Glomerular visceral epithelial cell (primary cell): Measurements from ENCODE around the gene ERV3-1.
"Not testable (repeated sequence)": the region's sequence is repeated elsewhere in the genome, so short reads cannot be mapped to it uniquely, and the experiment has no call there.

Source experiments
- DNase-seq: peaks from one replicate; pipeline ENCODE4 v3.0.0-alpha.2; 2016; ENCODE audit errors: extremely low spot score

ERV3-1 gene

DNA sequence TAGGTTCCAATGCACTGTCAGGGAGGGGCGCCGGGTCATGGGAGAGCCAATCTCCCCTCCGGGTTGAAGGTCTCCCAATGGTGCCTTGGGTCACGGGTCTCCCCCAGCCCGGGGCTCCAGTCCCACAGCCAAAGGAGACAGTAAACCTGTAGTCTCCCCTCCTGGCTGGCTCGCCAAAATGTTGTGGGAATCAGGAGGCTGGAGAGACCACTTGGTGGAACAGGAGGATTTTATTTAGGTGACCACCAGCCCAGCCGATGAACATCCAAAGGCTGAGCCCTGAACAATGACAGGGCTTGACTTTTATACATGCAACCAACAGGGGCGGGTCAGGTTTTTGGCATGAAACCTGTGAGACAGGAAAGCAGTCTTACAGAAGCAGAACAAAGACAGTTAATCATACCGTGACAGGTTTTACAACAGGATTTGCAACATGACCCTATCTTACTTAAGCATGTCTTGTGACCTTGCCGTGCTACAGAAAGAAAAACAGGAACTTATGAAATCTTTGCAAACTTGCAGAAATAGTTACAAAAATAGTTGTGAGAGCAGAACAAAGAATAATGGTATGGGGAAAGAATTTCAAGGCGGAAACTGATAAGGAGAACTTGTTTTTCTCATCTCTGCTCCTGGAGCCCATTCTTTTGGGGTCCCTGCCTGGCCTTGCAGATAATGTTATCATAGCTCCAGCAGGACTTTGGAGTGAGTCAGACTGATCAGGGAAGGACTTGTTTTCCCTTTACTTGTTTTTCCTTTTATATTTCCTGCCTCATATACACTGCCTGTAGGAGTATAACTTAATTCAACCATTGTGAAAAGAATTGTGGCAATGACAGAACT, 7.1 kb downstream of the ERV3-1 start:
- DNase-seq, result no peak

DNA sequence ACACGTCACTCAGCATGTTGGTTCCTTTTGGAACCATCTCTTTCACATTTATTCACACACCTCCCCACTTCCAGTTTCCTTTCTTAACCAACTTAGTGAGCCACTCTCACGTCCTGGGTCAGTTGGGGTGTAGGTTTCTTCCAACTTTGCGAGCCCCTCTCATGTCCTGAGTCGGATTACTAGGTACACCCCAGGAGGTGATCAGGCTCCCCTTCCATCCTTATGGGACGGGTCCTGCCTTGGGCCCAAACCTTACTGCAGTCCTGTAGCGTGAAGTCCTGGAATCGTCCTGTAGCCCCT, 7.7 kb downstream of the ERV3-1 start:
- no peak for DNase-seq

DNA sequence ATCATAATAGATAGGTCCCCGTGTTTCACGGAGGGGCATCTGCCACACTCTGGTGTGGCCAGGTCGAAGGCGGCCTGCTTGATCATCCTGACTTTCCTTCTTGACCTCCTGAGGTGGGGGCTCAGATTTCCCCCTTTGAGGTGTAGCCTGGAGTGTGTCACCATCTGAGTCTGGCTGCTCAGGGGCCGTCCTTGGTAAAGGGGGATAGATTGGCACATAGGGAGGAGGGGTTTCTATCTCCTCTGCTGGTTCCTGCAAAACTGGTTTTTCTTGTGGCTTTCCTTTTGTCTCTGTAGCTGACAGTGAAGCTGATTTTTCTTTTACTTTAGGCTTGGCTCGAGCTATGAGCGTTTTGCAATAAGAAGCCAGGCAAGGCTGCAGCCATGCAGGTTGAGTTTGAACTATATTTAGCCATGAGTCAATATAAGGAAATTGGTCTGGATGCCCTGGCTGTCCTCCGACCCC, 8.5 kb downstream of the ERV3-1 start:
- peak; percentile 27 for DNase-seq

DNA sequence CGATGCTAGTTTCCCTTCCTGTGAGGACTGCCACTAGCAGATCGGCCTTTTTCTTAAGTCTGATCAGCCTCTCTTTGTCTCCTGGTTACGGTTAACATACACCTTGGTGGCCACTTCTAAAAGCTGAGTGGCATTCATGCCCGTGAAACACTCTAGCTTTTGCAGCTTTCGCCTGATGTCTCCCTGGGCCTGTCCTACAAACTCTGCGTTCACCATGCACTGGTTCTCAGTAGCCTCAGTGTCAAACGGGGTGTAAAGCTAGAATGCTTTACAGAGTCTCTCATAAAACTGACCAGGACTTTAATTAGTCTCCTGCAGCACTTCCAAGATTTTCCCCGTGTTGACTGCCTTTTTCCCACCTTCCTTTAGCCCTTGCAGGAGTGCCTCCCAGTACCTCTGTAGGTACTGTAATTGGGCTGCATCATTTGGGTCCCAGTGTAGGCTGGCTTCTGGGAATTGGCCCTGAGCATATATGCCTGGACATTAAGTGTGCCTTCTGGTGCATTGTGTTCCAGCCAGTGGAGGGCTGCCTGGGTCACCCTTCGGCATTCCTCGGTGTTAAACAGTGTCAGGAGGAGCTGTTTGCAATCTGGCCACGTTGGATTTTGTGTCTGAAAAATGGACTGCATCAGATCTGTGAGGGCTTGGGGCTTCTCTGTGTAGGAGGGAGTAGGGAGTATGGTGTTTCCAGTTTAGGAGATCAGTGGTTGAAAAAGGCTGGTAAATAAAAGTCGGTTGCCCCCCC, 9.2 kb downstream of the ERV3-1 start:
- no peak for DNase-seq

DNA sequence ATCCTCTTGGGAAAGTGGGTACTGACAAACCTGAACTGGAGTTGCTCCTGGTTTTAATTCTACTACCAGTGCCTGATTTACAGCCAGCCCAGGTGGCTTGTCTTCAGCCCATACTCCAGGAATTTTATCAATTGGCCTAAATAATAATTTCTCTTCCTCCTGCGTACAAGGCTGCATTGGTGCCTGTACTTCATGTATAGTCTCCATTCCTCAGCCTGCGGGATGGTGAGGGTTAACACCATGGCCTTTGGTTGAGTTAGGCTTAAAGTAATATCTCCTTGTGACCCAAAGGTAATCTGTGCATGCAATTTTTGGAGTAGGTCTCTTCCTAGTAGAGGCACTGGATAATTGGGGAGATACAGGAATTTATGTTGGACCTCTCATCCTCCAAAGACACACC, 10.2 kb downstream of the ERV3-1 start:
- DNase-seq, result no peak

DNA sequence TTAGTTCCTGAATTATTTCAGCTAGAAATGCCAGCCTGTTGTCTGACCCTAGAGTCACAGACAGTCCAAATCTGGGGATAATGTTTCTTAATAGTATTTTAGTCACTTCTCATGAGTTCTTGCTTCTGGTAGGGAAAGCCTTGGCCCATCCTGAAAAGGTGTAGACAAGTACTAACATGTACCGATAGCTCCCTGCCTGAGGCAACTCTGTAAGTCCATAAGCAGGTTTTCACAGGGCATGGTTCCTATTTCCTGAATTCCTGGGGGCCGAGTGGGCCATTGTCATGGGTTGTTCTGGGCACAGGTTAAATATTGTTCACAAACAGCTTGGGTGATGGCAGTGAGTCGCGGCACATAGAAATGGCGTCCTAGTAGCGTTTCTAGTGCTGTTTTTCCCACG, 12.6 kb downstream of the ERV3-1 start:
- DNase-seq, result no peak

DNA sequence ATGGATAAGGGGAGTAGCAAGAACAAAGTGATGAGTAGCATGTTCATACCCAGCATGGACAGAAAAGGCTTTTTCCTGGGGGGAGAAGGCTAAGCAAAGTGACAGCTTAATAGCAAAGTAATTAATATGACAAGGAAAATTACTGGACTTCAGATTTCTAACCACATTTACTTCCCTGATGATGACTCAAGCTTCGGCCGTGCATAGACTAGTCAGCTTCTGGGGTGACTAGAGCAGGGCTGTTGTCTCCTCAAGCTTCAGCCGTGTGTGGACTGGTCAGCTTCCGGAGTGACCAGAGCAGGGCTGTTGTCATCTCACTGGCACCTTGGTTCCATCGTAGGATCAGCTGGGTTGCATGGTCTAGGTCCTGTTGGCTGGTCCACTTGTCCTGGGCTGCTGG, 13.5 kb downstream of the ERV3-1 start:
- no peak for DNase-seq

DNA sequence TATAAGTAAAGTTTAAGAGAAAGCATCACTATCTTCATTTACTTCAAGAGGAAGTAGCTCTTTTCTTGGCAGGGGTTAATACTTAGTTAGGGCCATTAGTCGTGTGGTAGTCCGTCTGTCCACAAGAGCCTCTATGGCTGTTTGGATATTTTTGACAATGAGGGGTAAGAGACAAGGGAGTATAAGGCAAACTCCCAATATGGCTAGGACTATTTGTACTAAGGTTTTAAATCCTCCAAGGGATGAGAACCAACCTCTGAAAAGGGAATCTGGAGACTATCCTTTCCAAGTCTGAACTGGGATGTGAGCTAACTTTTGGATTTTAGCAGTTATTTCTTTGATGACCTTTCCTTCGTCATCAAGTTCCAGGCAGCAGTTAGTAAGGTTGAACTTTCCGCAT, 15.6 kb downstream of the ERV3-1 start, which contains the start of gene ZNF117:
TSS of gene ZNF117 (minus strand) at position 101 of the 400 bp plus-strand sequence.
- no peak for DNase-seq

DNA sequence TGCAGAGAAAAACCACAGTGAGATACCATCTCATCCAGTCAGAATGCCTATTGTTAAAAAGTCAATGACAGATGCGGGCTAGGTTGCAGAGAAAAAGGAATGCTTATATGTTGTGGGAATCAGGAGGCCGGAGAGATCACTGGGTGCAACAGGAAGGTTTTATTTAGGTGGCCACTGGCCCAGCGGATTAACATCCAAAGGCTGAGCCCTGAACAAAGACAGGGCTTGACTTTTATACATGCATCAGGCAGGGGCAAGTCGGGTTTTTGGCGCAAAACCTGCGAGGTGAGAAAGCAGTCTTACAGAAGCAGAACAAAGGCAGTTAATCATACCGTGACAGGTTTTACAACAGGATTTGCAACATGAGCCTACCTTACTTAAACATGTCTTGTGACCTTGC, 16.3 kb downstream of the ERV3-1 start:
- DNase-seq, result no peak

DNA sequence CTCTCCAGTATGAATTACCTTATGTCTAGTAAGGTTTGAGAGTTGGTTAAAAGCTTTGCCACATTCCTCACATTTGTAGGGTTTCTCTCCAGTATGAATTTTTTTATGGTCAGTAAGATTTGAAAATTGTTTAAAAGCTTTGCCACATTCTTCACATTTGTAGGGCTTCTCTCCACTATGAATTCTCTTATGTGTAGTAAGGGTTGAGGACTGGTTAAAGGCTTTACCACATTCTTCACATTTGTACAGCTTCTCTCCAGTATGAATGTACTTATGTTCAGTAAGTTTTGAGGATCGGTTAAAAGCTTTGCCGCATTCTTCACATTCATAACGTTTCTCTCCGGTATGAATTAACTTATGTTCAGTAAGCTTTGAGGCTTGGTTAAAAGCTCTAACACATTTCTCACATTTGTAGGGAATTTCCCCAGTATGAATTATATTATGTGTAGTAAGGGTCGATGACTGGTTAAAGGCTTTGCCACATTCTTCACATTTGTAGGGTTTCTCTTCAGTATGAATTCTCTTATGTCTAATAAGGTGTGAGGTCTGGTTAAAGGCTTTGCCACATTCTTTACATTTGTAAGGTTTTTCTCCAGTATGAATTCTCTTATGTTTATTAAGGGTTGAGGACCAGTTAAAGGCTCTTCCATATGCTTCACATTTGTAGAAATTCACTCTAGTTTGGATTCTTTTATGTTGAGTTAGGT, 27.8 kb downstream of the ERV3-1 start:
- no peak for DNase-seq

DNA sequence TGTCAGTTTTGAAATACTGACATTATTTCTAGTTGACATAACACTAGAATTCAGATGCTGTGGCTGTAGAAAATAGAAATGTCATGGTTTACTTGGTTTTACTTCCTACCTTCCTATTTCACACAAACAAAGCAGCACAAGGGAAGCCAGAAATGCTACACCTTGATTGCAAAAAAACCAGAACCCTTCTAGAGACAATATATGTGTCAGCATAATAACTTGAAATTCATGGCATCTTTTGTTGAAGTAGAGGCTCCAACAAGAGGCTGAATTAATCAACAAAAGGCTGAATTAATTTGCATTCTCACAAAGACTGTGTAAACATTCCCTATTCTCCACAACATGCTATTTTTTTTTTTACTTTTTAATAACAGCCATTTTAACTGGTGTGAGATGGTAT, 40.9 kb downstream of the ERV3-1 start:
- DNase-seq, result no peak

DNA sequence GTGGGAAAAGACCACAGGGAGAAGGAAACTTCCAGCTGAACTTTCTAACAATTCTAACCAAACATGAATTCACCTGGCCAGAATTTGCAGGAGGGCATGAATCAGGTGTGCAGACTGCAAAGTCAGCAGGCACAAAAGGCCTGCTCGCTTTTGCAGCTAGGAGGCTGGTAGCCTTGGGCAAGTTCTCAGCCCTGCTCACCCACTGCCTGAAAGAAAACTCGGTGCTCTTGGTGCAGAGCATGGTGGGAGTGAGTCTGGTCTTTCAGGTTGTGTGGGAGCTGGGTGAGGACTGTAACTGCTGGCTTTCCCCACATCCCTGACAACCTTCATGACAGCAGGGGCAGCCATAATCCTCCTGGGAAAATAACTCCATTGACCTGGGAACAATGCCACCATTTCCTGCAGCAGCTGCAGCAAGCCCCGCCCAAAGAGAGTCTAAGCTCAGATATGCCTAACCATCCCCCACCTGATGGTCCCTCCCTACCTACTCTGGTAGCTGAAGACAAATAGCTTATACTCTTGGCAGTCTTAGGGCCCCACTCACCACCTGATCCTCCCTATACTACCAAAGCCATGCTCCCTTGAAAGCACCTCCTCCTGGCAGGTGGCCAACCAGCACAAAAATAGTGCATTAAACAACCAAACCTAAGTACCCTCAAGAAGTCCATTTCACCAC, 47.3 kb downstream of the ERV3-1 start:
- DNase-seq, result no peak

DNA sequence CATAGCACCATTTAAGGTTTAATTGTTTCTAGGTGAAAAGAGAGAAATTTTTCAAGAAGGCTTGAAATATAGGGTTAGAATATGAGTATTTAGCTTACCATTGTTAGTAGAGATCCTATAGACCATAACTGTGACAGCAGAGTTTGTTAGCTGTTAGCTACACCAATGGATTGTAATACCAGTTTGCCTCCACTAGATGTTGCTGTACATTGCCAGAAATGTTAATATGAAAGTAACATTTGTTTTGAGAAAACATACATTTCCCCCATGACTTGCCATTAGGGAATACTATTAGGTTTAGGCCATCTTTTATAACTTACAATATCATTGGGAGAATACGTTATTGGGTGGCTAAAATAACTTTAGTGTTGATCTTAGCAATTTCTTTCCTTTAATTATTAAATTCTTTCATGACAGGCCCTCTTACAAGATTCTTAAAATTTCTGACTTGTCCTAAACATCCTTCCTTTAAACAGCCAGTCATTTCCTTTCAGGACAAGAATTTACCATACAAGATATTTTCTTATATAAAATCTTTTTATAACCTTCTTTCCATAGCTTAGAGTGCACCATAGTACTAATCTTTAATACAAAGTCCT, 55.1 kb downstream of the ERV3-1 start:
- peak; percentile 39 for DNase-seq

DNA sequence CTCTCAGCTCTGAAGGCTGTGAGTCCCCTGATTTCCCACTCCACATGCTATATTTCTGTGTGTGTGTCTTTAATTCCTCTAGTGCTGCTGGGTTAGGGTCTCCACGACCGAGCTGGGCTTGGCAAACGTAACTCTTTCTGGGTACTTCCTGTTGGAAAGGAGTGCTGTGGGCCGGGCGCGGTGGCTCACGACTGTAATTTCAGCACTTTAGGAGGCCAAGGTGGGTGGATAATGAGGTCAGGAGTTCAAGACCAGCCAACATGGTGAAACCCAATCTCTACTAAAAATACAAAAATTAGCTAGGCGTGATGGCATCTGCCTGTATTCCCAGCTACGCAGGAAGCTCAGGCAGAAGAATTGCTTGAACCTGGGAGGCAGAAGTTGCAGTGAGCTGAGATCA, 55.8 kb downstream of the ERV3-1 start:
- not testable (repeated sequence) for DNase-seq

DNA sequence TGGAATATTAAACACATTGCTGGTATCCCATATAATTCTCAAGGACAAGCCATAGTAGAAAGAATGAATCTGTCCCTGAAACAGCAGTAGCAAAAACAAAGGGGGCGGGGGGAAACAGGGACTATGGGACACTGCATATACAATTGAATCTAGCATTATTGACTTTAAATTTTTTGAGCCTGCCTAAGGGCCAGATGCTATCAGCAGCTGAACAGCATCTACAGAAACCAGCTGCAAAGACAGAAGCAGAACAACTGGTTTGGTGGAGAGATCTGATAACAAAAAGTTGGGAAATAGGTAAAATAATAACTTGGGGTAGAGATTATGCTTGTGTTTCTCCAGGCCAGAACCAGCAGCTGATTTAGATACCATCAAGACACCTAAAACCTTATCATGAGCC, 57.7 kb downstream of the ERV3-1 start:
- not testable (repeated sequence) for DNase-seq

DNA sequence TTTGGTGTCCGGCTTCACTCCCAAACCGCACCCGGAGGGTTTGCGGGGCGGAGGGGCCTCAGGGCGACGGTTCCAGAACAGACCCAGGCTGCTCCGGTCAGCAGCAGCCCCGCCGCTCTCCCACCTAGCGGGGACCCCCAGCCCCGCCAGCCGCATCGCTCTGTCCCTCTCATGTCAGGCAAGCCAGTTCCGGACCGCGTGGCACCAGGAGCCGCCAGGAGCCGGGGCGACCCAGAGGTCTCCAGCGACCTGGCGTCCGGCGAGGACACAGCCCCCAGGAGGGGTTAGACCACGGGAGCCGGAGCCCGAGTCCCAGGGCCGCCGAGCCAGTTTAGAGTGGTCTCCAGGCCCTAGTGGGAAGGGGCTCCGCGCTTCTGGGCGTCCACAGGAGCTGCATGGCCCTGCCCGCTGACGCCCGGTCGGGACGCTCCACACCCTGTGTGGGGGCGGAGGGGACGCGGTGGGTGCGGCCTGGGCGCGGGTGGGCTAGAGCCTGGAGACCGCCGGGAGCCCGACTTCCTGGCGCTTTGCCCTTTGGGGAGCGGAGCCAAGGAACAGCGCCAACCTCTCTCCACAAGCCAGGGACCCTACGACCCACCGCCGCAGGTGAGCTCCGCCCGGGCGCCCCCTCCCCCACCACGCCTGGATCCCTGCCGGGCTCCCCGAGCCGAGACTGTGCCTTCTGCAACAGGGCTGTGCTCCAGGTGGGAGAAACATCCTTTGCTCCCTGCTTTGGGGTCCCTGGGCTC, 59.1 kb downstream of the ERV3-1 start:
- DNase-seq, result no peak

DNA sequence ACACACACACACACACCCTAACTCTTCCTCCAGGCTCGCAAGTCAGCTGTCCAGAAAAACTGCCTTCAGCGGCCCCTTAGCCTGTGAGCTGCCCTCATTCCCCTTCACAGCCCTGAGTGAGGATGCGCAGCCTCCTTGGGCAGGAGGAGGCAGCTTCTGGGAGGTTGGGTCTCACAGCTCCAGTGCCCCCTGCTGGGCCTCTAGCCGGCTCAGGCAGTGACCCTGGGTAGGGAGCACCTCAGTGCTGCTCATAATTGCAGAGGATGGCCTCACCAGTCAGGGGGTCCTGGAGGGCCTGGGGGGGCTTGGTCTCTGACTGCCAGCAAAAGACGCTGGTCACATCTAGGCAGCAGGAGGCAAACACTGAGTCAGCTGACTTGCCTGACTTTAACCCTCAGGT, 59.7 kb downstream of the ERV3-1 start:
- DNase-seq, result no peak

DNA sequence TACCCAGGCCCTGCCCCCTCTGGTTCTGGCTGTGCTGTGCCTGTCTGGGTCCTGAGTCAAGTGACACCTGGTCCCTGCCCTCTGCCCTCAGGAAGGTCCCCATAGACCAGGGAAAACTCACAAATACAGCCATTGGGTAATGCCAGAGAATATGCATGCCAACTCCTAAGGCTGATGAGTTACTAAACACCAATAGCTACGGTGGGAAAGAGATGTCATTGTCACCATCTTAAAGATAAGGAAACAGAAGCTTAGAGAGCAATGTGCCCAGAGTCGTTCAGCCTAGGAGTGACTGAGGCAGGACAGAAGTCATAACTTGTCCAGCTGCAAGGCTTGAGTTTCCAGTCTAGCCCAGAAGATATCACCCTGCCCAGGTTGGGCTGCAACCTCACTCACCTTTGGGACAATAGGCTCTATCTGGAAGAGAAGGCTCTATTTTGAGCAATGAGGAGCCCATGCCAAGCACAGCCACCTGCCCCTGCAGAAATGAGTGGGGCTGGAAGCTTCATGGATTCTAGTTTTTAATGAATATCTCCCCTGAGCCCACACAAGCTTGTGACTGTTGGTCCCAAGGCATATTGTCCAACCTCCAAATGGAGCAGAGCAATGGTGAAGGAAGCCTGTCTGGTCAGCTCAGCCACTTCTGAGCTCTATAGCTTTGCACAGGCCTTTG, 60.8 kb downstream of the ERV3-1 start:
- no peak for DNase-seq

DNA sequence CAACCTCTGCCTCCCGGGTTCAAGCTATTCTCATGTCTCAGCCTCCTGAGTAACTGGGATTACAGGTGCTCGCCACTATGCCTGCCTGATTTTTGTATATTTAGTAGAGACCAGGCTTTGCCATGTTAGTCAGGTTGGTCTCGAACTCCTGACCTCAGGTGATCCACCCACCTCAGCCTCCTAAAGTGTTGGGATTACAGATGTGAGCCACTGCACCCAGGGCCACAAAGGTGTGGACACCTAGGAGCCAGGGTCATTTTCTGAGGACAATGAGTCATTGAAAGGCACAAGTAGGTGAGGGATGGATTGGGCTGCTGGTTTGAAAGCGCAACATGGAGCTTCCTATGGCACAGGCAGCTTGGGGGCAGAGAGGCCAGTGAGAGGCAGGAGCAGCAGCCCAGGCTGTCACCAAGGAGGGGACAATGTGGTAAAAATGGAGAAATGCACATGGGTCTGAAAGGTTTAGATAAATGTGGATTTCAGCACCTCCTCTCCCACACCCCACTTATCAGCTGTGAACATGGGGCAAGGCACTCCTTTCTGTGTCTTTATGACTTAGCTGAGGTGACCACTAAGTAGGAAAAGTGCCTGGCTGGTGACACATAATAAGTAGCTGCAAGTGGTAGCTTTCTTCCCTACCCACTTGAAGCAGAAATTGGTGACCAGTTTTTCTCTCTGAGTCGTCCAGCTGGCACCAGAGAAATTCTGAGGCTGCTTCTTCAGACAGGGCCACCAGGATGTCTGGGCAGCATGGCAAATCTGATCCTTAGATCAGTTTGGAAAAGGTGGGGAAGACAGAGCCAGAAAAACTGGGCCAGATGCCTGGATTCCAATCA, 61.6 kb downstream of the ERV3-1 start:
- DNase-seq, result not testable (repeated sequence)
